Inferior parietal cortex (tissue), 1 donor: ENCODE results near the gene PLEKHA3.
"Not testable (repeated sequence)": the region's sequence is repeated elsewhere in the genome, so short reads cannot be mapped to it uniquely, and the experiment has no call there.

Experiments used
- DNase-seq: peaks from one replicate; pipeline ENCODE4 v3.0.0-alpha.2; 2016; ENCODE audit errors: extremely low spot score

PLEKHA3 gene

GRCh38 chr2:178480227-178481181, at the start of gene PLEKHA3:
TSS of gene PLEKHA3 (plus strand) at chr2:178480457. CDS start at chr2:178480870, 413 bp downstream.
- peak; percentile 93 for DNase-seq

- DNase-seq: no peak
Observed at GRCh38 chr2:178436662-178437061, 43.6 kb upstream of the PLEKHA3 start.

- DNase-seq: no peak
Observed at GRCh38 chr2:178441426-178441825, 38.8 kb upstream of the PLEKHA3 start.

- DNase-seq: no peak
Observed at GRCh38 chr2:178448968-178449661, 31.1 kb upstream of the PLEKHA3 start.

GRCh38 chr2:178449700-178450523, 30.3 kb upstream of the PLEKHA3 start:
- peak; percentile 50 for DNase-seq

GRCh38 chr2:178450524-178450773, 29.8 kb upstream of the PLEKHA3 start:
- no peak for DNase-seq

GRCh38 chr2:178450774-178451525, 29.3 kb upstream of the PLEKHA3 start, which contains the start of the genes PJVK and PRKRA:
TSS of gene PJVK (plus strand) at chr2:178451378. CDS start at chr2:178453410, 2,032 bp downstream.
TSS of gene PRKRA (minus strand) at chr2:178451175. CDS start at chr2:178451030, 145 bp downstream.
- DNase-seq: peak; percentile 95

GRCh38 chr2:178452334-178452733, 27.9 kb upstream of the PLEKHA3 start:
- no peak for DNase-seq

GRCh38 chr2:178452870-178453269, 27.4 kb upstream of the PLEKHA3 start:
- no peak for DNase-seq

- DNase-seq: no peak
Observed at GRCh38 chr2:178455947-178456346, 24.3 kb upstream of the PLEKHA3 start.

GRCh38 chr2:178457390-178457886, 22.8 kb upstream of the PLEKHA3 start:
- DNase-seq: no peak

GRCh38 chr2:178469219-178469849, 10.9 kb upstream of the PLEKHA3 start:
- DNase-seq: no peak

- not testable (repeated sequence) for DNase-seq
Observed at GRCh38 chr2:178471313-178471712, 8.9 kb upstream of the PLEKHA3 start.

- DNase-seq: no peak
Observed at GRCh38 chr2:178473373-178473772, 6.9 kb upstream of the PLEKHA3 start.

GRCh38 chr2:178473931-178474330, 6.3 kb upstream of the PLEKHA3 start:
- DNase-seq: no peak

GRCh38 chr2:178474560-178474959, 5.7 kb upstream of the PLEKHA3 start:
- no peak for DNase-seq

- no peak for DNase-seq
Observed at GRCh38 chr2:178476477-178476876, 3.8 kb upstream of the PLEKHA3 start.

GRCh38 chr2:178477443-178478129, 2.7 kb upstream of the PLEKHA3 start:
- DNase-seq: no peak

GRCh38 chr2:178478130-178478438, 2.2 kb upstream of the PLEKHA3 start:
- no peak for DNase-seq
